Prostate gland (tissue), 2 donors: Measurements from ENCODE around the gene ANKRD13D. TPM values are rescaled to one million over a fixed set of nuclear protein-coding genes. Genes with fewer than 3 reads are reported as not detected.

ENCODE experiments used
- DNase-seq: peaks from one replicate; pipeline ENCODE4 v3.0.0-alpha.2; 2019; ENCODE audit warnings: low spot score
- H3K27ac ChIP-seq, 2 donors: fragments of 200-600 bp; sonication (generic); 2 replicates each; pipeline ENCODE4 v1.5.1; 2017 to 2019
- H3K27me3 ChIP-seq: fragments of 200-600 bp; sonication (generic); replicated peaks from 2 replicates; pipeline ENCODE4 v1.5.1; 2019; ENCODE audit not compliant: insufficient read depth
- H3K36me3 ChIP-seq, 2 donors: fragments of 200-600 bp; sonication (generic); 1 replicate in 1 of 2; 2 replicates in 1 of 2; pipeline versions ENCODE4 v1.5.1 to v1.8.1; 2017 to 2019
- H3K4me1 ChIP-seq: fragments of 200-600 bp; sonication (generic); replicated peaks from 2 replicates; pipeline ENCODE4 v1.5.1; 2019
- H3K4me3 ChIP-seq, 2 donors: fragments of 200-600 bp; sonication (generic); 2 replicates each; pipeline ENCODE4 v1.5.1; 2017 to 2019
- H3K9me3 ChIP-seq: fragments of 200-600 bp; sonication (generic); 2 replicates; pipeline ENCODE4 v1.5.1; 2017
- CTCF ChIP-seq, 4 experiments: fragments of 200-600 bp in 2 of 4; fragments of 450-650 bp in 2 of 4; sonication (generic) in 2 of 4; IDR thresholded peaks; 1 replicate in 3 of 4; 2 replicates in 1 of 4; pipeline ENCODE4 v1.5.1; 2016 to 2019; ENCODE audit warnings: antibody characterized with exemption in 4 of 4, mild to moderate bottlenecking in 2 of 4, moderate library complexity in 2 of 4
- POLR2A ChIP-seq: fragments of 450-650 bp; IDR thresholded peaks from one replicate; pipeline ENCODE4 v1.6.1; 2016; ENCODE audit warnings: antibody characterized with exemption, mild to moderate bottlenecking
- POLR2AphosphoS5 ChIP-seq: sonication (generic); formaldehyde crosslinking; IDR thresholded peaks from one replicate; pipeline ENCODE4 v1.6.1; 2017; ENCODE audit warnings: antibody characterized with exemption
- WGBS: methylation state at CpG from one replicate; pipeline ENCODE4 v1.1.5; 2018; 5-methylcytosine and 5-hydroxymethylcytosine counted together
- intact Hi-C: fragments of 100-400 bp; cut with DNase I; formaldehyde crosslinking; loops from one replicate; pipeline ENCODE4 v1.14.2; 2022
- total RNA-seq, 2 donors: library from RNA; depleted of rRNA; stranded (reverse); fragments of >200 nt; gene quantifications; one replicate each; pipeline ENCODE4 v1.1.0, GENCODE V29; 2016

The ANKRD13D gene
- total RNA-seq, 2 donors from 2014 or later, result 35.9 to 75.3 TPM

DNA sequence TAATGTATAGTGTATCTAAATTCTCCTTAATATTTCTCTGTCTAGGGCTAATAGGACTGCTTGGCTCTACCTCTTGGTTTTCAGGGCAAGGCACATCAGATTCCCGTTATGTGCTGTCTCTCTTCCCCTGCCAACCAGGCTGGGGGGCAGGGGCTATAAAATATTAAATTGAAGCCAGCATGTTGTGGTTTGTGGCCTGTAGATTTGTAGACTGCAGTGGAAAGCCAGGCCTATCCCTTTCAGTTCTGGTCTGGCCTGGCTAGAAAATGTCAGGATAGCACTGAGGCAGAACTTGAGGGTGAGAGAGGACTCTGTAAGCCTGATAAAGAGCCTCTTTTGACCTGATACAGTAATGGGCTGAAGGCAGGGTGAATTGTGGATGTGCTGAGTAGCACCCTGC, 37.3 kb upstream of the ANKRD13D start:
- WGBS, result 16% methylated on average over 1 of the region's 1 CpG
- H3K4me1 ChIP-seq, result peaks cover 7% of the 10 kb centered on the region
- peak overlapping the region in 1 of 2 donors; percentile 19 for H3K27ac ChIP-seq
- peaks cover 33 to 37% of the 10 kb centered on the region in 2 donors for H3K36me3 ChIP-seq
- H3K9me3 ChIP-seq, result no peaks in the 10 kb centered on the region
- no peak overlapping the region for H3K4me3 ChIP-seq
- intact Hi-C loops, result no loop called here
- TF ChIP-seq CTCF (IDR thresholded peaks at IDR 0.05) (no peak), POLR2AphosphoS5 (no peak), POLR2A (no peak)
- no peaks in the 10 kb centered on the region for H3K27me3 ChIP-seq
- DNase-seq, result no peak

DNA sequence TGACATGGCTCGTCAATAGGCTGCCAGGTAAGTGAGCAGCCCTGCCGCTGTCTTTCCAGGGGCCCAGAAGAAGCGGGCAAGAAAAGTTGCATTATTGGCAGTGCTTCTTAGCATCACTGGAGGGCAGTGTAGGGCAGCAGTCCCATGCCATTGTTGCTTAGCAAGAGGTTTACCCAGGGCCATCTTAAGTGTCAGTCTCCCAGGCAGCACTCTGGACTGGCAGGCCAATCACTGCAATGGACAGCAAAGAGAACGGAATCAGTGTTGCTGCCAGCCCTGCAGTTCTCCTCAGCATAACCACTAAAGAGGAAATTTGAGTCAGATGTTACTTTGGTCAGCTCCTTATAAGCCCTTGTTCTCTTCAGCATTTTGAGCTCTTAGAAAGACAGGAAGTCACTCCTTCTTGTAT, 36.3 kb upstream of the ANKRD13D start:
- TF ChIP-seq POLR2AphosphoS5 (no peak), POLR2A (no peak), CTCF (IDR thresholded peaks at IDR 0.05) (peak in 2 of 4 experiments; percentile 22 to 52)
- intact Hi-C loops, result no loop called here
- DNase-seq, result no peak
- Histone ChIP-seq H3K9me3 (no peaks in the 10 kb centered on the region), H3K4me3 (no peak overlapping the region), H3K27me3 (no peaks in the 10 kb centered on the region), H3K4me1 (peaks cover 7% of the 10 kb centered on the region), H3K36me3 (peaks cover 33 to 34% of the 10 kb centered on the region in 2 donors), H3K27ac (no peak overlapping the region)
- WGBS, result 73% methylated on average over 4 of the region's 4 CpGs

GRCh38 chr11:67253872-67254624, 35.1 kb upstream of the ANKRD13D start:
- no peaks in the 10 kb centered on the region for H3K27me3 ChIP-seq
- DNase-seq, result no peak
- H3K27ac ChIP-seq, result no peak overlapping the region
- H3K4me3 ChIP-seq, result no peak overlapping the region
- no peaks in the 10 kb centered on the region for H3K9me3 ChIP-seq
- no peak for TF ChIP-seq POLR2AphosphoS5
- no peak for TF ChIP-seq POLR2A
- TF ChIP-seq CTCF (IDR thresholded peaks at IDR 0.05), result no peak
- intact Hi-C loops, result no loop called here
- no peaks in the 10 kb centered on the region for H3K4me1 ChIP-seq
- 79% methylated on average over 14 of the region's 14 CpGs for WGBS
- peaks cover 29 to 33% of the 10 kb centered on the region in 2 donors for H3K36me3 ChIP-seq

DNA sequence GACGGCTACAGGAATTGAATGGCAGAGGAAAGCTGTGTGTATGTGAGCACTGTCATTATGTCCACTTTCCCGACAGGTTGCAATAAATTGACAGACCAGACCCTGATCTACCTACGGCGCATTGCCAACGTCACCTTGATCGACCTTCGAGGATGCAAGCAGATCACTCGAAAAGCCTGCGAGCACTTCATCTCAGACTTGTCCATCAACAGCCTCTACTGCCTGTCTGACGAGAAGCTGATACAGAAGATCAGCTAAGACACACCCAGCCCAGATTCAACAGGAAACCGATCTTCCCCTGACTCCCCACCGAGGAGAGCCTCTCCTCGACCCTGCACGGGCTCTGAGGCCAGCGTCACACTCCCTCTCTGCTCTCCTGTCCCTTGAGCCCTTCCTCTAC, 34.3 kb upstream of the ANKRD13D start:
- no peak overlapping the region for H3K4me3 ChIP-seq
- intact Hi-C loops, result no loop called here
- WGBS, result 81% methylated on average over 15 of the region's 15 CpGs
- no peaks in the 10 kb centered on the region for H3K9me3 ChIP-seq
- H3K36me3 ChIP-seq, result peaks cover 25 to 33% of the 10 kb centered on the region in 2 donors
- no peak overlapping the region for H3K27ac ChIP-seq
- no peak for DNase-seq
- H3K27me3 ChIP-seq, result no peaks in the 10 kb centered on the region
- no peak for TF ChIP-seq POLR2AphosphoS5
- TF ChIP-seq CTCF (IDR thresholded peaks at IDR 0.05), result no peak
- no peak for TF ChIP-seq POLR2A
- no peaks in the 10 kb centered on the region for H3K4me1 ChIP-seq

GRCh38 chr11:67255353-67255752, 33.8 kb upstream of the ANKRD13D start:
- Histone ChIP-seq H3K9me3 (no peaks in the 10 kb centered on the region), H3K27me3 (no peaks in the 10 kb centered on the region), H3K27ac (no peak overlapping the region), H3K36me3 (peaks cover 25 to 30% of the 10 kb centered on the region in 2 donors), H3K4me1 (no peaks in the 10 kb centered on the region), H3K4me3 (no peak overlapping the region)
- intact Hi-C loops, result no loop called here
- TF ChIP-seq CTCF (IDR thresholded peaks at IDR 0.05) (no peak), POLR2AphosphoS5 (no peak)
- DNase-seq, result no peak
- WGBS, result 84% methylated on average over 10 of the region's 10 CpGs
